Ureter (tissue), 1 donor: ENCODE results near the gene RAB11FIP5. TPM values are rescaled to one million over a fixed set of nuclear protein-coding genes. Genes with fewer than 3 reads are reported as not detected.

ENCODE experiments used
- DNase-seq: peaks from one replicate; pipeline ENCODE4 v3.0.0-alpha.2; 2020; ENCODE audit warnings: low spot score
- total RNA-seq: library from RNA; stranded (reverse); gene quantifications from one replicate; pipeline ENCODE4 v1.2.4, GENCODE V29; 2023
- donor health status: DM: yes; HTN: yes; CAD: no.

The RAB11FIP5 gene
- total RNA-seq, 1 donor from 2014 or later: 26.1 TPM

DNA sequence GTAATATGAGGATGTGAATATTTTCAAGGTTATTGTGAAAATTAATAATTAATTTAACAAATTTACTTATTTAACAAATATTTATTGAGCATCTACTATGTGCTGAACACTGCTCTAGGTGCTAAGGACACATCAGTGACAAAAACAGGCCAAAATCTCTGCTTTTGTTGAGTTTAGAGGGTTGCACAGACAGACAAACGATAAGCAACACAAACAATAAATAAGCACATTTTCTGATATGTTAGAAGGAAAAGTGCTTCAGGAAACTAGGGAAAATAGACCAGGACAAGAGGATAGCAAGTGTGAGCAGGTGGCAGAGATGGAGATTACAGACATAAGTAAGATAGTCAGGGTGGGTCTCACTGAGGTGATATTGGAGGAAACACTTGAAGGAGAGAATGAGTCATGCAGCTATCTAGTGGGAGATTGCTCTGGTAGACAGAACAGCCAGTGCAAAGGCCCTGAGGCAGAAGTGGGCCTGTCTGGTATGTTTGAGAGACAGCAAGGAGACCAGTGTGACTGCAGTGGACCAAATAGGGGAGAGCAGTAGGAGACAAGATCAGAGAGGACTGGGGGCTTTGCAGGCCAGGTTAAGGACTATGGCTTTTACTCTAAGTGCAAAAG, 79.5 kb downstream of the RAB11FIP5 start:
- DNase-seq: no peak

DNA sequence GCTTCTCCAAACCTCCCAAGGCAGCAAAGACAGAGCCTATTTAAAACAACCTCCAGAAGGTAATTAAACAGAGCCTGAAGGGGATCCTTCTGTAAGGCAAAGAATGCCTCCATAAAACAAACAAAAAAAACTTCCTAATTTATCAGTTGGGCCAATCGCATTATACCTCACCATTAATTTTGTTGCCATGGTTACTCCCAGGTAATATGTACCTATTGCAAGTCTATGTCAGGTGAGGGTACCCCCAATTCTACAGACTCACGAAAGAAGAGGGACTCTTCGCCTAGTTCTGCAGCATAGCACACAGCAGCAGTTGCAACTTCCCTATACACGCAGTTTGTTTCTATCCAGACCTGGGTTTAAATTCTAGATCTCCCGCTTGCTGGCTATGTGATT, 80.0 kb downstream of the RAB11FIP5 start:
- DNase-seq: no peak

DNA sequence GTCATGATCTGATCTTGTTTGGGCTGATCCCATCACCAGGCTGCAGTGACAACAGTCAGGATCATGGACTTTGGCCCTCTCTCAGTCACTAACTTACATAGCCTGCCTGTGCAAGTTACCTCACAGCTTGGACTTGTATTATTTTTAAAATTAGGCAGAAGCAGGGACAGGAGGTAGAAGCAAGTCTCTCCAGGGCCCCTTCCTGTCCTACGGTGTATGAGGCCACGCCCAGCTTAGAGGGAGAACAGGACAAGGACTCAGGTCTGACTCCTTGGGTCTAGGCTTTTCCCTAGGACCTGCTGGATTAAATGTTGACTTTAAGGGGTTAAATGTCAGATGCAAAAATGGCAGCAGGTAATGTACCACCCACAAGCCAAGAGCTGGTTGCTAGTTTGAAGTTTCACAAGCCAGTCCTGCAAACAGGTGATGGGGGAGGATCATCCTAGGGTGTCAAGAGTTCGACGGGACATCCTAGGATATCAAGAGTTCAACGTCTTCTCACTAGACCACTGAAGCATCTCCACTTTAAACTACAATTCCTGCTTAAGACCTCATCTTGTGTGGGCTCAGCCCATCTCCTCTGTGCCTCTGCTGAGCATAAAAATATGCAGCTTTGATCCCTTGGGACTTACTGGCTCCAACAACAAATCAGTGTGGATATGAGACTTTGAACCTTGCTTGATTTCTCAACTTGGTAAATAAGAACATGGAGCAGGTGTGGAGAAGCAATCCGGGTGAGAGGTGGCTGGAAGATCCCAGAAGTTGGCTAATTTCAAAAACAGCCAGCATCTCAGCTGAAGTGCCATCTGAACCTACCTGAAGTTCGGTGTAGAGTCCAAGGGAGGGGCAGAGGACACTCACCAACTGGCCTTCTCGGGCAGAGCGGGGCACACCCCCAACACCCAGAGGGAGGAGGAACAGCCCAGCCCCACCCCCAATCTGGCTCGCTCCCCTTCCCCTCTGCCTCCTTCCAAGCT, 80.7 kb downstream of the RAB11FIP5 start:
- no peak for DNase-seq

DNA sequence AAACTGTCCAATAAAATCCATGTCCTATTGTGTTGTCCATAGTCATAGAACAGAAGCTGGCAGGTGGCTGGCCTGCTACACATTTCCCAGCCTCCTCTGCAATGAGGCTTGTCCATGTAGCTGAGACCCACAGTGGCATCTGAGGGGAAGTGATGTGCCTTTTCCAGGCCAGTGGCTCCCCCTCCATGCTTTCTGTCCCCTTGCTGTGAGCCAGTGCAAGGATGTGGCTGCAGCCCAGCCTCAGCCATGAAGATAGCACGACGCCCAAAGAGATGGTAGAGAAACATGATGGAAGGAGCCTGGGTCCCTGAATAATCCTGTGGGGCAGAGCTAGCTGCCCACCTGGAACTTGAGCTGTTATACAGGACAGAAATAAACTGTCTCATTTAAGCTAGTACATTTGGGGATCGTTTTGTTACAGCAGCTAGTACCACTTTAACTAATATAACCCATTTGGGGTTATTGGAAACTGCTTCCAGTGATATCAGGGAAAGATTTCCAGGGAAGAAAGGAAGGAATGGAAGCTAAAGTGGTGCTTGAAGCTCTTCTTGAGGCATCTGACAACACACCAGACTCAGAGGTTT, 81.6 kb downstream of the RAB11FIP5 start:
- no peak for DNase-seq

DNA sequence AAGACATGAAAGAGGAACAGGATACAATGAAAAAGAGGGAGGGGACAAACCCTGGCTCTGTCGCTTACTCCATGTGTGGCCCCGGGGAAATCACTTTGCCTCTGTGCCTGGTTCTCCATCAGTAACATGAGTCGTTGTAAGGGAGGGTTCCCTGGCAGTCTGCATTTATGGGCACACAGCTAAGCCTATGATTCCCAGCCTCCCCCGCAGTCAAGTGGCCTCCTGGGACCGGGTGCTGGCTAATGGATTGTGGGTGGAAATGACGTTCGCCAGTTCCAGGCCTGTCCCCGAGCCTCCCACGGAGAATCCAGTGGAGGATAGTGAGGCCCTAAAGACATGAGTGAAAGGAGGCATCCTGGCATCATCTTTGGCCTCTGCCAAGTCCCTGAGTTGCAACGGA, 83.9 kb downstream of the RAB11FIP5 start:
- DNase-seq: no peak

DNA sequence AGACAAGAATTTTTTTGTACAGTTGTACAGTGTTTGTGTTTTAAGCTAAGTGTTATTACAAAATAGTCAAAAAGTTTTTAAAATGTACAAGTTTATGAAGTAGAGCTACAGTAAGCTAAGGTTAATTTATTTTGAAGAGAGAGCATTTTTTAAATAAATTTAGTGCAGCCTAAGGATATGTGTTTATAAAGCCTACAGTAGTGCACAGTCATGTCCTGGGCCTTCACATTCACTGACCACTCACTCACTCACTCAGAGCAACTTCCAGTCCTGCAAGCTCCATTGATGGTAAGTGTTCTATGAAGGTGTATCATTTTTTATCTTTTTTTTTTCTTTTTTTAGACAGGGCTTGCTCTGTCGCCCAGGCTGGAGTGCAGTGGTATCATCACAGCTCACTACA, 85.4 kb downstream of the RAB11FIP5 start:
- DNase-seq: no peak

DNA sequence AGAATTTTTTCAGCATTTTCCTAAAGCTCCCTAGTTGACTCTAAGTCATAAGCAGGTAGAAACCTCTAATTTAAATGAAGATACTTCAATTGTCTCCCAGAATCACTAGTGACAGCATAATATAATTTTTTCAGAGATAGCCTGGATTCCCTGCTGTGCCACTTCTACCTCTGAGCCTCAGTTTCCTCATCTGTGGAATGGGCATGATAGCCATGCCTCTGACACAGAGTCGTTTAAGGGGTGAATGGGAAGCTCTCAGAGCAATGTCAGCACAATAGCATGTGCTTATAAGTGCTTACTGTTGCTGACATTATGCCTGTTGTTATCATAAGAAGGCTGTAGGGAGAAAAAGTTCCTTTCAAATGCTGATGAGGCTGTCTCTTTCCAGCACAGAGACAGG, 89.3 kb downstream of the RAB11FIP5 start:
- no peak for DNase-seq

Other genes with a start within 250 kb of the RAB11FIP5 start
- 17.1 TPM for gene SPR, start 225.5 kb downstream of the RAB11FIP5 start, total RNA-seq
- gene EMX1, start 195.4 kb downstream of the RAB11FIP5 start, total RNA-seq: not detected
- 28.6 TPM for gene SFXN5, start 41.2 kb downstream of the RAB11FIP5 start, total RNA-seq
- gene NOTO, start 89.6 kb upstream of the RAB11FIP5 start, total RNA-seq: not detected
- gene SMYD5, start 101.3 kb upstream of the RAB11FIP5 start, total RNA-seq: 36.3 TPM
- gene PRADC1, start 120.3 kb upstream of the RAB11FIP5 start, total RNA-seq: 19.1 TPM
- gene CCT7, start 121.4 kb upstream of the RAB11FIP5 start, total RNA-seq: 237 TPM
- gene FBXO41, start 171.5 kb upstream of the RAB11FIP5 start, total RNA-seq: 6.6 TPM
- not detected for gene EGR4, start 180.6 kb upstream of the RAB11FIP5 start, total RNA-seq